Testis (tissue), 2 donors: ENCODE measurements around the gene MAML3.

Experiments
- POLR2A ChIP-seq: fragments of 450-650 bp; IDR thresholded peaks from one replicate; pipeline ENCODE4 v1.6.1; 2017; ENCODE audit warnings: antibody characterized with exemption, mild to moderate bottlenecking, moderate library complexity
- TF ChIP-seq, protein P1 (sequence below), 3 experiments: fragments of 450-650 bp in 2 of 3; fragments of 200-600 bp in 1 of 3; sonication (generic) in 1 of 3; IDR thresholded peaks; one replicate each; pipeline ENCODE4 v1.5.1; 2016 to 2019; ENCODE audit warnings: antibody characterized with exemption in 3 of 3, mild to moderate bottlenecking in 2 of 3, moderate library complexity in 1 of 3

DNA sequence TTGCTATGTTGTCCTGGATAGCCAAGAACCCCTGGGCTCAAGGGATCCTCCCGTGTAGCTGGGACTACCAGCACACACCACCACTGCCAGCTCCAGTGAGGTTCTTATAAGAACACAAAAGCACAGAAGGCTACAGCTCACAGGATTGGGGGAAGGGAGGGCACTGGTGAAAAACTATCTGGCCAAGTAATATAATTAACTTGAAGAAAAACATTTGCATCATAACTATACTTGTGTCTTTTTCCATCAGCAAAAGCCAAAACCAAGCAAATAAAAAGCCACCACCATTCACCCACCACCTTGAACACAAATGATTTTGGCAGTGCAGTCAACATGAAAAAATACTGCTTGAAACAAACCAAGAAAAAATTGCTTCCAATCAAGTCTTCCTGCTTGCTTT lies 188.2 kb downstream of the MAML3 start:
- TF ChIP-seq, protein P1, sequence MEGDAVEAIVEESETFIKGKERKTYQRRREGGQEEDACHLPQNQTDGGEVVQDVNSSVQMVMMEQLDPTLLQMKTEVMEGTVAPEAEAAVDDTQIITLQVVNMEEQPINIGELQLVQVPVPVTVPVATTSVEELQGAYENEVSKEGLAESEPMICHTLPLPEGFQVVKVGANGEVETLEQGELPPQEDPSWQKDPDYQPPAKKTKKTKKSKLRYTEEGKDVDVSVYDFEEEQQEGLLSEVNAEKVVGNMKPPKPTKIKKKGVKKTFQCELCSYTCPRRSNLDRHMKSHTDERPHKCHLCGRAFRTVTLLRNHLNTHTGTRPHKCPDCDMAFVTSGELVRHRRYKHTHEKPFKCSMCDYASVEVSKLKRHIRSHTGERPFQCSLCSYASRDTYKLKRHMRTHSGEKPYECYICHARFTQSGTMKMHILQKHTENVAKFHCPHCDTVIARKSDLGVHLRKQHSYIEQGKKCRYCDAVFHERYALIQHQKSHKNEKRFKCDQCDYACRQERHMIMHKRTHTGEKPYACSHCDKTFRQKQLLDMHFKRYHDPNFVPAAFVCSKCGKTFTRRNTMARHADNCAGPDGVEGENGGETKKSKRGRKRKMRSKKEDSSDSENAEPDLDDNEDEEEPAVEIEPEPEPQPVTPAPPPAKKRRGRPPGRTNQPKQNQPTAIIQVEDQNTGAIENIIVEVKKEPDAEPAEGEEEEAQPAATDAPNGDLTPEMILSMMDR (IDR thresholded peaks at IDR 0.05), result no peak
- no peak for TF ChIP-seq POLR2A
